H1 (cell line): Measurements from ENCODE around the gene PTPN7. TPM values are rescaled to one million over a fixed set of nuclear protein-coding genes. Genes with fewer than 3 reads are reported as not detected.

Source experiments
- CTCF ChIA-PET: fragments of 300-600 bp; sonication (Branson Sonifier 250); formaldehyde crosslinking; loops from one replicate; lab custom pipeline; 2021; ENCODE audit not compliant: partially characterized antibody; lab: Charles Lee
- POLR2A ChIA-PET: fragments of 300-600 bp; sonication (Branson Sonifier 250); formaldehyde crosslinking; loops from one replicate; lab custom pipeline; 2021; ENCODE audit warnings: inconsistent platforms; ENCODE audit not compliant: partially characterized antibody; lab: Charles Lee
- DNase-seq, 2 experiments: peaks; one replicate each; pipeline versions ENCODE4 v3.0.0 to v3.0.0-alpha.2; 2010 to 2022; ENCODE audit warnings: low spot score in 2 of 2, low read depth in 1 of 2, mixed read lengths in 1 of 2
- FAIRE-seq: peaks from 2 replicates; lab custom pipeline; 2011; peaks lifted over from hg19 to GRCh38; lab: Jason Lieb, UNC
- H2AFZ ChIP-seq: 2 replicates; pipeline ENCODE4 v1.8.1; 2012; ENCODE audit warnings: low read length, inconsistent platforms
- H2AK5ac ChIP-seq: 2 replicates; pipeline ENCODE4 v1.6.1; 2013; ENCODE audit warnings: low read depth, low read length
- H2BK120ac ChIP-seq: replicated peaks from 2 replicates; pipeline ENCODE3; 2013; ENCODE audit warnings: low read depth, low read length, inconsistent platforms
- H2BK12ac ChIP-seq: 2 replicates; pipeline ENCODE4 v1.6.1; 2013; ENCODE audit warnings: low read depth, low read length
- H2BK15ac ChIP-seq: 2 replicates; pipeline ENCODE4 v1.6.1; 2013; ENCODE audit warnings: low read length
- H2BK20ac ChIP-seq: 2 replicates; pipeline ENCODE4 v1.6.1; 2013; ENCODE audit warnings: low read length
- H2BK5ac ChIP-seq: 2 replicates; pipeline ENCODE4 v1.6.1; 2013; ENCODE audit warnings: low read depth, low read length
- H3K14ac ChIP-seq: 2 replicates; pipeline ENCODE4 v1.6.1; 2013; ENCODE audit warnings: inconsistent platforms; ENCODE audit not compliant: insufficient read length
- H3K18ac ChIP-seq: 2 replicates; pipeline ENCODE4 v1.6.1; 2013; ENCODE audit warnings: low read length; ENCODE audit errors: extremely low read depth
- H3K23ac ChIP-seq: 2 replicates; pipeline ENCODE4 v1.6.1; 2013; ENCODE audit warnings: inconsistent platforms; ENCODE audit not compliant: insufficient read length
- H3K23me2 ChIP-seq: 2 replicates; pipeline ENCODE4 v1.6.1; 2013; ENCODE audit warnings: low read depth, low read length
- H3K27ac ChIP-seq: 2 replicates; pipeline ENCODE4 v1.6.1; 2011; ENCODE audit warnings: low read depth, low read length, inconsistent platforms
- H3K27me3 ChIP-seq, 4 experiments: replicated peaks in 1 of 4; 1 replicate in 1 of 4; 2 replicates in 3 of 4; pipeline versions ENCODE4 v1.6.1 to v1.8.1; 2011 to 2013; ENCODE audit warnings: low read length in 3 of 4, mild to moderate bottlenecking in 3 of 4, inconsistent platforms in 2 of 4, mixed read lengths in 2 of 4, moderate library complexity in 1 of 4; ENCODE audit not compliant: control insufficient read depth in 3 of 4, insufficient read depth in 3 of 4; ENCODE audit errors: extremely low read depth in 1 of 4
- H3K36me3 ChIP-seq, 4 experiments: 2 replicates each; pipeline versions ENCODE4 v1.6.1 to v1.8.1; 2011 to 2013; ENCODE audit warnings: mild to moderate bottlenecking in 4 of 4, low read length in 3 of 4, moderate library complexity in 2 of 4, control low read depth in 1 of 4, inconsistent platforms in 1 of 4; ENCODE audit not compliant: insufficient read depth in 4 of 4, control insufficient read depth in 2 of 4
- H3K4ac ChIP-seq: replicated peaks from 2 replicates; pipeline ENCODE3; 2013; ENCODE audit warnings: low read length, low read depth, mixed read lengths, inconsistent platforms; ENCODE audit not compliant: insufficient read length
- H3K4me1 ChIP-seq, 4 experiments: replicated peaks in 1 of 4; 1 replicate in 1 of 4; 2 replicates in 3 of 4; pipeline versions ENCODE4 v1.6.1 to v1.8.1; 2011 to 2013; ENCODE audit warnings: low read length in 3 of 4, inconsistent platforms in 2 of 4, mixed read lengths in 1 of 4; ENCODE audit not compliant: insufficient read depth in 4 of 4, control insufficient read depth in 3 of 4
- H3K4me2 ChIP-seq, 2 experiments: 2 replicates each; pipeline versions ENCODE4 v1.6.1 to v1.8.1; 2011 to 2013; ENCODE audit warnings: low read depth in 2 of 2, low read length in 2 of 2, control low read depth in 1 of 2, inconsistent platforms in 1 of 2, mild to moderate bottlenecking in 1 of 2; ENCODE audit not compliant: insufficient read depth in 1 of 2
- H3K4me3 ChIP-seq, 4 experiments: fragments of 200-600, 300-600 bp in 1 of 4; sonication (generic), shearing (Covaris generic), sonication (Bioruptor Twin) in 1 of 4; 2 replicates each; pipeline versions ENCODE4 v1.5.1 to v1.8.1; 2011 to 2016; ENCODE audit warnings: low read length in 4 of 4, low read depth in 3 of 4, control low read depth in 2 of 4, inconsistent platforms in 2 of 4, mild to moderate bottlenecking in 2 of 4, mixed read lengths in 1 of 4, moderate library complexity in 1 of 4; ENCODE audit not compliant: insufficient read depth in 2 of 4; ENCODE audit errors: extremely low read depth in 1 of 4
- H3K56ac ChIP-seq: replicated peaks from 2 replicates; pipeline ENCODE3; 2013; ENCODE audit warnings: low read depth, mild to moderate bottlenecking, mixed read lengths, low read length, inconsistent platforms; ENCODE audit not compliant: insufficient read length
- H3K79me1 ChIP-seq: 2 replicates; pipeline ENCODE4 v1.6.1; 2013; ENCODE audit warnings: low read depth, low read length, control low read depth
- H3K79me2 ChIP-seq, 2 experiments: 2 replicates each; pipeline versions ENCODE4 v1.6.1 to v1.8.1; 2012 to 2013; ENCODE audit warnings: low read length in 2 of 2, mild to moderate bottlenecking in 2 of 2, inconsistent platforms in 1 of 2; ENCODE audit not compliant: insufficient read depth in 2 of 2, control insufficient read depth in 1 of 2
- H3K9ac ChIP-seq, 4 experiments: replicated peaks in 1 of 4; 1 replicate in 1 of 4; 2 replicates in 3 of 4; pipeline versions ENCODE4 v1.6.1 to v1.8.1; 2011 to 2013; ENCODE audit warnings: low read depth in 3 of 4, low read length in 3 of 4, control low read depth in 2 of 4, mild to moderate bottlenecking in 2 of 4, moderate library complexity in 2 of 4, inconsistent platforms in 1 of 4; ENCODE audit errors: extremely low read depth in 1 of 4
- H3K9me3 ChIP-seq, 2 experiments: 2 replicates each; pipeline versions ENCODE4 v1.6.1 to v1.8.1; 2012 to 2013; ENCODE audit warnings: mild to moderate bottlenecking in 2 of 2, moderate library complexity in 2 of 2, control low read depth in 1 of 2, inconsistent platforms in 1 of 2, low read depth in 1 of 2, low read length in 1 of 2, mixed read lengths in 1 of 2; ENCODE audit not compliant: insufficient read depth in 2 of 2
- H4K20me1 ChIP-seq, 2 experiments: replicated peaks in 1 of 2; 2 replicates each; pipeline versions ENCODE3 to v1.8.1; 2011 to 2013; ENCODE audit warnings: inconsistent platforms in 2 of 2, low read length in 2 of 2, mild to moderate bottlenecking in 1 of 2; ENCODE audit not compliant: insufficient read depth in 2 of 2, control insufficient read depth in 1 of 2
- H4K5ac ChIP-seq: 2 replicates; pipeline ENCODE4 v1.6.1; 2013; ENCODE audit warnings: low read length, low read depth, mixed read lengths, inconsistent platforms; ENCODE audit not compliant: insufficient read length
- H4K8ac ChIP-seq: 2 replicates; pipeline ENCODE4 v1.8.0; 2013; ENCODE audit warnings: mild to moderate bottlenecking, moderate library complexity, low read length, inconsistent platforms; ENCODE audit not compliant: insufficient read depth; ENCODE audit errors: extremely low read depth
- H4K91ac ChIP-seq: replicated peaks from 2 replicates; pipeline ENCODE3; 2013; ENCODE audit warnings: low read length, mixed read lengths, inconsistent platforms; ENCODE audit not compliant: insufficient read length
- CHD2 ChIP-seq: IDR thresholded peaks from 2 replicates; pipeline ENCODE4 v1.6.1; 2012; ENCODE audit warnings: low read length, improper control_type of control experiment
- EP300 ChIP-seq, 2 experiments: IDR thresholded peaks; 1 replicate in 1 of 2; 2 replicates in 1 of 2; pipeline ENCODE4 v1.6.1; 2011 to 2012; ENCODE audit warnings: low read depth in 2 of 2, low read length in 2 of 2, mild to moderate bottlenecking in 2 of 2, borderline replicate concordance in 1 of 2, inconsistent platforms in 1 of 2, moderate library complexity in 1 of 2
- GTF2F1 ChIP-seq: IDR thresholded peaks from 2 replicates; pipeline ENCODE4 v1.6.1; 2012; ENCODE audit warnings: low read depth, low read length, improper control_type of control experiment, borderline replicate concordance
- JUN ChIP-seq: IDR thresholded peaks from 2 replicates; pipeline ENCODE4 v1.6.1; 2011; ENCODE audit warnings: low read depth, mild to moderate bottlenecking, improper control_type of control experiment, low read length
- SIRT6 ChIP-seq: IDR thresholded peaks from one replicate; pipeline ENCODE4 v1.7.1; 2012; ENCODE audit warnings: low read length, inconsistent platforms
- WGBS, 2 experiments: shearing (Covaris generic) in 1 of 2; methylation state at CpG; one replicate each; pipeline versions ENCODE4 v1.1.6 to v1.1.7; 2013 to 2015; ENCODE audit warnings: low lambda C conversion rate in 2 of 2, mixed read lengths in 2 of 2, inconsistent platforms in 1 of 2, low coverage in 1 of 2, missing lambda C conversion rate in 1 of 2; ENCODE audit not compliant: insufficient replicate concordance in 2 of 2, insufficient coverage in 1 of 2, insufficient read length in 1 of 2; ENCODE audit errors: extremely low coverage in 1 of 2, missing lambda C conversion rate in 1 of 2; 5-methylcytosine and 5-hydroxymethylcytosine counted together
- polyA plus RNA-seq, 7 experiments: library from polyadenylated mRNA; depleted of rRNA in 3 of 7; stranded (reverse) in 5 of 7; unstranded in 2 of 7; fragments of >200 nt in 5 of 7; fragments of 200-250 nt in 2 of 7; gene quantifications; 1 replicate in 5 of 7; 2 replicates in 1 of 7; 4 replicates in 1 of 7; pipeline versions ENCODE4 v1.2.1 to v1.2.3, GENCODE V29; 2011 to 2013; ENCODE audit warnings: missing spikeins in 2 of 7, mixed read lengths in 2 of 7
- total RNA-seq: library from RNA; stranded (reverse); fragmentation: NEBNext Ultra II Directional; extraction: Animal tissue kit (Norgen Biotek cat#: 25700); gene quantifications from 2 replicates; pipeline ENCODE4 v1.2.1, GENCODE V29; 2021
- TF ChIP-seq, protein P1 (sequence below): IDR thresholded peaks from 2 replicates; pipeline ENCODE4 v1.6.1; 2011; ENCODE audit warnings: low read length, improper control_type of control experiment
- TF ChIP-seq, protein P2 (sequence below), 3 experiments: IDR thresholded peaks; 1 replicate in 2 of 3; 2 replicates in 1 of 3; pipeline versions ENCODE4 v1.5.1 to v1.6.1; 2011; ENCODE audit warnings: low read length in 3 of 3, mild to moderate bottlenecking in 3 of 3, inconsistent platforms in 2 of 3, low read depth in 1 of 3, moderate library complexity in 1 of 3; ENCODE audit not compliant: insufficient read depth in 1 of 3; ENCODE audit errors: control extremely low read depth in 1 of 3

The PTPN7 gene
- total and polyA plus RNA-seq, 2 of the 8 experiments (the other 6 are each of a cell fraction or from before 2014, with no cell fraction given), result 0.20 TPM; not detected in 1

DNA sequence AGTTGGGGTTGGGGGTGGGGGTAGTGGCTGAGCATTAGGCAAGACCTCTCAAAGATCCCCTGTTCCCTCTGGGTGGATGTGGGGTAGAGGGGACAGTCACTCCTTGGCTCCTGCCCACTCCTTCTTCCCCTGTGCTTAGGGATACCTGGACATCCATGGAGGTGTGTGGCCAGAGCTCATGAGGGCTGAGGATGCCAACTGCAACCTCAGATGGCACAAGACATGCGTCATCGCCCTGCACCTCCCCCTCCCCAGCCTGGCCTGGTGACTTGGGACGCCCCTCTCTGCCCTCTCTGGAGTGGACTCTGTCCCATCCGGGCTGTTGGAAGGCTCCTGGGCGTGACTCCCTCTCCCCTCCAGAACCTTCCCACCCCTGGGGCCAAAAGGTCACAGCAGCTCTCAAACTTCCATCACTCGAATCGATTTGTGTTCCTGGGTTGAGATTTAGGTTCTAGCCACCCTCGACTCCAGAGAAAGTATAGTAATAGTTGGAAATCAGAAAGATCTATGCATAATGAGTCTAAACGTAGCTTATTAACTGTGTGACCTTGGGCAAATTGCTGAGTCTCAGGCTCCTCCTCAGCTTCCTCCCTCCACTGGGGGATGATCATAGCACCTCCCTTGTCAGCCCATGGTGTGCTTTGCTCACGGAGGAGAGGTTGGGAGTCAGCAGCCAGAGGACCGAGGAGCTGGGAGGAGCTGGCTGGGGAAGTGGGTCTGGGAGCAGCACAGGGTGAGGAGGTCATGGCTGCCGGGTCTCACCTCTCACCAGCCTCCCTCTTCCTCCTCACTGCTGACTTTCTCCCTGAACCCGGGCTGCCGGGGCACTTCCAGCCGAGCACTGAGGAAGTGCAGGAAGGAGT lies 2.2 kb upstream of the PTPN7 start:
- Histone ChIP-seq H3K56ac (no peak overlapping the region), H3K9me3 (no peaks in the 10 kb centered on the region), H3K4me1 (peaks cover 2 to 29% (median 13%) of the 10 kb centered on the region in 4 experiments), H2BK12ac (peak overlapping the region; percentile 44; the same call in 1 of the 2 replicates), H3K36me3 (no peaks in the 10 kb centered on the region), H4K8ac (peak overlapping the region; percentile 29), H4K5ac (no peak overlapping the region), H2BK20ac (no peak overlapping the region), H3K4me2 (peak overlapping the region in 1 of 2 experiments; percentile 5; a peak in 1 of 4 replicates), H3K27ac (no peak overlapping the region), H2BK15ac (0 out of 2 replicates have a peak overlapping the region, but pooled peaks have one; percentile 34), H3K79me1 (no peaks in the 10 kb centered on the region), H3K27me3 (no peaks in the 10 kb centered on the region), H2AK5ac (no peak overlapping the region), H3K4me3 (no peak overlapping the region), H3K14ac (no peak overlapping the region), H3K18ac (peak overlapping the region; percentile 36; the same call in 1 of the 2 replicates), H2BK5ac (0 out of 2 replicates have a peak overlapping the region, but pooled peaks have one; percentile 42), H3K4ac (no peak overlapping the region), H4K20me1 (no peaks in the 10 kb centered on the region), H2BK120ac (no peak overlapping the region), H3K23me2 (no peaks in the 10 kb centered on the region), H3K79me2 (no peaks in the 10 kb centered on the region), H4K91ac (peak overlapping the region; percentile 54), H3K23ac (no peak overlapping the region), H2AFZ (no peak overlapping the region), H3K9ac (no peak overlapping the region)
- FAIRE-seq, result no peak
- WGBS, 2 experiments, result 83% methylated on average over 12 of the region's 15 CpGs; no CpG with 5 or more reads in 1 of the 2 experiments
- no peak for DNase-seq
- POLR2A ChIA-PET, result interaction anchor here (0.6 to 2.7 kb wide), 5 partner anchors 12 to 443 kb away, joined by 3 to 6 read pairs (median 3); partner anchors contain the start of gene ELF3
- CTCF ChIA-PET, result interaction anchor here (0.7 to 10.1 kb wide), 12 partner anchors 7 to 301 kb away, joined by 3 to 77 read pairs (median 5); no protein-coding TSS in a partner anchor
- TF ChIP-seq, protein P1, sequence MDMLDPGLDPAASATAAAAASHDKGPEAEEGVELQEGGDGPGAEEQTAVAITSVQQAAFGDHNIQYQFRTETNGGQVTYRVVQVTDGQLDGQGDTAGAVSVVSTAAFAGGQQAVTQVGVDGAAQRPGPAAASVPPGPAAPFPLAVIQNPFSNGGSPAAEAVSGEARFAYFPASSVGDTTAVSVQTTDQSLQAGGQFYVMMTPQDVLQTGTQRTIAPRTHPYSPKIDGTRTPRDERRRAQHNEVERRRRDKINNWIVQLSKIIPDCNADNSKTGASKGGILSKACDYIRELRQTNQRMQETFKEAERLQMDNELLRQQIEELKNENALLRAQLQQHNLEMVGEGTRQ, result no peak
- TF ChIP-seq SIRT6 (no peak), GTF2F1 (no peak), EP300 (IDR thresholded peaks at IDR 0.05; ENCODE audit: borderline replicate concordance in 1 of 2, low read depth in 2 of 2, low read length in 2 of 2) (no peak), CHD2 (no peak), JUN (no peak)
- TF ChIP-seq, protein P2, sequence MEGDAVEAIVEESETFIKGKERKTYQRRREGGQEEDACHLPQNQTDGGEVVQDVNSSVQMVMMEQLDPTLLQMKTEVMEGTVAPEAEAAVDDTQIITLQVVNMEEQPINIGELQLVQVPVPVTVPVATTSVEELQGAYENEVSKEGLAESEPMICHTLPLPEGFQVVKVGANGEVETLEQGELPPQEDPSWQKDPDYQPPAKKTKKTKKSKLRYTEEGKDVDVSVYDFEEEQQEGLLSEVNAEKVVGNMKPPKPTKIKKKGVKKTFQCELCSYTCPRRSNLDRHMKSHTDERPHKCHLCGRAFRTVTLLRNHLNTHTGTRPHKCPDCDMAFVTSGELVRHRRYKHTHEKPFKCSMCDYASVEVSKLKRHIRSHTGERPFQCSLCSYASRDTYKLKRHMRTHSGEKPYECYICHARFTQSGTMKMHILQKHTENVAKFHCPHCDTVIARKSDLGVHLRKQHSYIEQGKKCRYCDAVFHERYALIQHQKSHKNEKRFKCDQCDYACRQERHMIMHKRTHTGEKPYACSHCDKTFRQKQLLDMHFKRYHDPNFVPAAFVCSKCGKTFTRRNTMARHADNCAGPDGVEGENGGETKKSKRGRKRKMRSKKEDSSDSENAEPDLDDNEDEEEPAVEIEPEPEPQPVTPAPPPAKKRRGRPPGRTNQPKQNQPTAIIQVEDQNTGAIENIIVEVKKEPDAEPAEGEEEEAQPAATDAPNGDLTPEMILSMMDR (IDR thresholded peaks at IDR 0.05; ENCODE audit: control extremely low read depth in 1 of 3, insufficient read depth in 1 of 3, low read depth in 1 of 3, low read length in 3 of 3), result no peak
